Loucy (cell line): ENCODE measurements around the gene NR1H2.

Experiments used
- H2AFZ ChIP-seq: fragments of 200-600 bp; sonication (generic); 2 replicates; pipeline ENCODE4 v1.6.0; 2016; ENCODE audit warnings: antibody characterized with exemption, mild to moderate bottlenecking, low read length, moderate library complexity
- H3F3A ChIP-seq: fragments of 200-600 bp; 2 replicates; pipeline ENCODE4 v1.6.0; 2016; ENCODE audit warnings: antibody characterized with exemption, low read depth, mild to moderate bottlenecking
- H3K27me3 ChIP-seq: fragments of 200-600 bp; sonication (generic); 2 replicates; pipeline ENCODE4 v1.6.1; 2014; ENCODE audit warnings: low read length, mild to moderate bottlenecking; ENCODE audit not compliant: insufficient read depth, poor library complexity, severe bottlenecking
- H3K36me3 ChIP-seq: fragments of 200-600 bp; sonication (generic); 2 replicates; pipeline ENCODE4 v1.6.1; 2016; ENCODE audit warnings: low read length; ENCODE audit not compliant: insufficient read depth
- H3K4me1 ChIP-seq: fragments of 200-600 bp; sonication (generic); 2 replicates; pipeline ENCODE4 v1.5.1; 2014; ENCODE audit warnings: low read length, mild to moderate bottlenecking; ENCODE audit not compliant: insufficient read depth, poor library complexity, severe bottlenecking
- H3K4me2 ChIP-seq: fragments of 200-600 bp; sonication (generic); 2 replicates; pipeline ENCODE4 v1.6.0; 2014; ENCODE audit warnings: antibody characterized with exemption, low read length, low read depth, mild to moderate bottlenecking; ENCODE audit not compliant: poor library complexity, severe bottlenecking
- H3K4me3 ChIP-seq: fragments of 200-600 bp; sonication (generic); 2 replicates; pipeline ENCODE4 v1.5.1; 2014; ENCODE audit warnings: low read length, mild to moderate bottlenecking, mixed read lengths; ENCODE audit not compliant: poor library complexity, severe bottlenecking
- H3K79me2 ChIP-seq: fragments of 200-600 bp; sonication (generic); 2 replicates; pipeline ENCODE4 v1.6.1; 2014; ENCODE audit warnings: low read length; ENCODE audit not compliant: insufficient read depth
- H3K9ac ChIP-seq: fragments of 200-600 bp; sonication (generic); 2 replicates; pipeline ENCODE4 v1.6.0; 2014; ENCODE audit warnings: mild to moderate bottlenecking, low read depth, low read length, moderate library complexity; ENCODE audit not compliant: poor library complexity, severe bottlenecking
- H3K9me2 ChIP-seq: fragments of 200-600 bp; sonication (generic); replicated peaks from 2 replicates; pipeline ENCODE4 v1.6.1; 2016; ENCODE audit warnings: low read depth, low read length, mixed read lengths
- H3K9me3 ChIP-seq: fragments of 200-600 bp; sonication (generic); 2 replicates; pipeline ENCODE4 v1.6.1; 2014; ENCODE audit warnings: mild to moderate bottlenecking, antibody characterized with exemption, low read length, low read depth; ENCODE audit not compliant: insufficient read depth
- H4K20me1 ChIP-seq: fragments of 200-600 bp; sonication (generic); 2 replicates; pipeline ENCODE4 v1.6.0; 2014; ENCODE audit warnings: antibody characterized with exemption, low read length, mild to moderate bottlenecking; ENCODE audit not compliant: insufficient read depth, poor library complexity, severe bottlenecking
- CTCF ChIP-seq: fragments of 200-600 bp; sonication (generic); conservative IDR thresholded peaks from 2 replicates; pipeline ENCODE4 v1.5.1; 2014; ENCODE audit warnings: mild to moderate bottlenecking, antibody characterized with exemption, low read length
- EZH2phosphoT487 ChIP-seq: fragments of 200-600 bp; IDR thresholded peaks from 2 replicates; pipeline ENCODE4 v1.6.1; 2018; ENCODE audit warnings: antibody characterized with exemption, mild to moderate bottlenecking, moderate library complexity, borderline replicate concordance

The NR1H2 gene

GRCh38 chr19:50361290-50362029 lies 14.8 kb upstream of the NR1H2 start:
- Histone ChIP-seq H4K20me1 (no peaks in the 10 kb centered on the region), H3K4me1 (peaks cover 9% of the 10 kb centered on the region), H3K36me3 (no peaks in the 10 kb centered on the region), H3K9ac (no peak overlapping the region), H3K9me3 (no peaks in the 10 kb centered on the region), H3F3A (no peaks in the 10 kb centered on the region), H3K4me2 (no peak overlapping the region), H3K4me3 (no peak overlapping the region), H2AFZ (no peak overlapping the region), H3K79me2 (no peaks in the 10 kb centered on the region), H3K9me2 (no peaks in the 10 kb centered on the region), H3K27me3 (no peaks in the 10 kb centered on the region)
- TF ChIP-seq CTCF (no peak), EZH2phosphoT487 (no peak)

DNA sequence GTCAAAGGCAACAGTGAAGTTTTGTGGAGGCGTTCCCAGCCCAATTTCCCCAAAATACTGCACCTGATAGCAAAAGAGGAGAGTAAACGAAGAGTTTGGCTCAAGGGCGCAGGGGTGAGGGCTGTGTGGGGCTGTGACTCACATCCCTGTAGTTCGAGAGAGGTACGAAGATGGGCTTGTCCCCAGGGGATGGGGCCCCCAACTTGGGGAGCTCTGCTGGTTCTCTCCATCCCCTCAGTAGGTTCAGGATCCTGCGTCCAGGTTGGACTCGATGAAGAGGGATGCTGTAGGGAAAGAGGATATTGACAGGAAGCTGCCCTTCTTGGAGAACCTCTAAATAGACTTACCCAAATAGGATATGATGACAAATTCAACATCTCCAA lies 14.2 kb upstream of the NR1H2 start:
- no peak for TF ChIP-seq CTCF
- no peak for TF ChIP-seq EZH2phosphoT487
- no peaks in the 10 kb centered on the region for H3F3A ChIP-seq
- no peak overlapping the region for H2AFZ ChIP-seq
- H3K9me3 ChIP-seq = no peaks in the 10 kb centered on the region
- no peaks in the 10 kb centered on the region for H3K79me2 ChIP-seq
- H3K27me3 ChIP-seq = no peaks in the 10 kb centered on the region
- peaks cover 9% of the 10 kb centered on the region for H3K4me1 ChIP-seq
- H4K20me1 ChIP-seq = no peaks in the 10 kb centered on the region
- H3K4me2 ChIP-seq = no peak overlapping the region
- H3K4me3 ChIP-seq = no peak overlapping the region
- H3K9me2 ChIP-seq = no peaks in the 10 kb centered on the region
- no peaks in the 10 kb centered on the region for H3K36me3 ChIP-seq
- H3K9ac ChIP-seq = no peak overlapping the region

- Histone ChIP-seq H3K4me3 (no peak overlapping the region), H3K4me2 (no peak overlapping the region), H3K36me3 (no peaks in the 10 kb centered on the region), H2AFZ (no peak overlapping the region), H3F3A (no peaks in the 10 kb centered on the region), H3K9ac (no peak overlapping the region), H3K9me3 (no peaks in the 10 kb centered on the region), H3K9me2 (no peaks in the 10 kb centered on the region), H4K20me1 (no peaks in the 10 kb centered on the region), H3K79me2 (no peaks in the 10 kb centered on the region), H3K27me3 (no peaks in the 10 kb centered on the region), H3K4me1 (peaks cover 9% of the 10 kb centered on the region)
- TF ChIP-seq EZH2phosphoT487 (no peak), CTCF (no peak)
These were observed 13.4 kb upstream of the NR1H2 start for GRCh38 chr19:50362656-50363424.
